Nephron progenitor cell (in vitro differentiated cells): ENCODE data around the gene RETN.
"Not testable (repeated sequence)": the region's sequence is repeated elsewhere in the genome, so short reads cannot be mapped to it uniquely, and the experiment has no call there.

Experiments
- DNase-seq: peaks from one replicate; pipeline ENCODE4 v3.0.0; 2021
- H3K27ac Mint-ChIP-seq: 2 replicates; pipeline ENCODE4 v1.8.0; 2021; ENCODE audit warnings: mild to moderate bottlenecking, moderate library complexity, mixed read lengths
- H3K27me3 Mint-ChIP-seq: 2 replicates; pipeline ENCODE4 v1.8.0; 2021; ENCODE audit warnings: mild to moderate bottlenecking, low read depth, mixed read lengths; ENCODE audit not compliant: poor library complexity
- H3K36me3 Mint-ChIP-seq: 2 replicates; pipeline ENCODE4 v1.8.0; 2021; ENCODE audit warnings: low read depth, mixed read lengths
- H3K4me1 Mint-ChIP-seq: 2 replicates; pipeline ENCODE4 v1.8.0; 2021; ENCODE audit warnings: mixed read lengths
- H3K4me3 Mint-ChIP-seq: 2 replicates; pipeline ENCODE4 v1.8.0; 2021; ENCODE audit warnings: mild to moderate bottlenecking, moderate library complexity, mixed read lengths
- H3K9me3 Mint-ChIP-seq: 2 replicates; pipeline ENCODE4 v1.8.0; 2021; ENCODE audit warnings: mild to moderate bottlenecking, moderate library complexity, mixed read lengths
- TF ChIP-seq, protein P1 (sequence below): fragments of 200-600 bp; sonication (generic); IDR thresholded peaks from 2 replicates; pipeline ENCODE4 v1.5.0; 2021; ENCODE audit warnings: antibody characterized with exemption

The RETN gene

GRCh38 chr19:7641290-7642276 lies 27.3 kb upstream of the RETN start:
- H3K4me3 Mint-ChIP-seq, result no peak overlapping the region
- H3K4me1 Mint-ChIP-seq, result no peaks in the 10 kb centered on the region
- peaks cover 15% of the 10 kb centered on the region for H3K27me3 Mint-ChIP-seq
- H3K36me3 Mint-ChIP-seq, result no peaks in the 10 kb centered on the region
- TF ChIP-seq, protein P1, sequence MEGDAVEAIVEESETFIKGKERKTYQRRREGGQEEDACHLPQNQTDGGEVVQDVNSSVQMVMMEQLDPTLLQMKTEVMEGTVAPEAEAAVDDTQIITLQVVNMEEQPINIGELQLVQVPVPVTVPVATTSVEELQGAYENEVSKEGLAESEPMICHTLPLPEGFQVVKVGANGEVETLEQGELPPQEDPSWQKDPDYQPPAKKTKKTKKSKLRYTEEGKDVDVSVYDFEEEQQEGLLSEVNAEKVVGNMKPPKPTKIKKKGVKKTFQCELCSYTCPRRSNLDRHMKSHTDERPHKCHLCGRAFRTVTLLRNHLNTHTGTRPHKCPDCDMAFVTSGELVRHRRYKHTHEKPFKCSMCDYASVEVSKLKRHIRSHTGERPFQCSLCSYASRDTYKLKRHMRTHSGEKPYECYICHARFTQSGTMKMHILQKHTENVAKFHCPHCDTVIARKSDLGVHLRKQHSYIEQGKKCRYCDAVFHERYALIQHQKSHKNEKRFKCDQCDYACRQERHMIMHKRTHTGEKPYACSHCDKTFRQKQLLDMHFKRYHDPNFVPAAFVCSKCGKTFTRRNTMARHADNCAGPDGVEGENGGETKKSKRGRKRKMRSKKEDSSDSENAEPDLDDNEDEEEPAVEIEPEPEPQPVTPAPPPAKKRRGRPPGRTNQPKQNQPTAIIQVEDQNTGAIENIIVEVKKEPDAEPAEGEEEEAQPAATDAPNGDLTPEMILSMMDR, result no peak
- DNase-seq, result no peak
- H3K27ac Mint-ChIP-seq, result no peak overlapping the region
- no peaks in the 10 kb centered on the region for H3K9me3 Mint-ChIP-seq

GRCh38 chr19:7642295-7643030 lies 26.4 kb upstream of the RETN start:
- TF ChIP-seq, protein P1, result no peak
- no peak overlapping the region for H3K4me3 Mint-ChIP-seq
- peaks cover 10% of the 10 kb centered on the region for H3K27me3 Mint-ChIP-seq
- no peaks in the 10 kb centered on the region for H3K4me1 Mint-ChIP-seq
- H3K9me3 Mint-ChIP-seq, result no peaks in the 10 kb centered on the region
- H3K36me3 Mint-ChIP-seq, result no peaks in the 10 kb centered on the region
- no peak overlapping the region for H3K27ac Mint-ChIP-seq
- DNase-seq, result no peak

DNA sequence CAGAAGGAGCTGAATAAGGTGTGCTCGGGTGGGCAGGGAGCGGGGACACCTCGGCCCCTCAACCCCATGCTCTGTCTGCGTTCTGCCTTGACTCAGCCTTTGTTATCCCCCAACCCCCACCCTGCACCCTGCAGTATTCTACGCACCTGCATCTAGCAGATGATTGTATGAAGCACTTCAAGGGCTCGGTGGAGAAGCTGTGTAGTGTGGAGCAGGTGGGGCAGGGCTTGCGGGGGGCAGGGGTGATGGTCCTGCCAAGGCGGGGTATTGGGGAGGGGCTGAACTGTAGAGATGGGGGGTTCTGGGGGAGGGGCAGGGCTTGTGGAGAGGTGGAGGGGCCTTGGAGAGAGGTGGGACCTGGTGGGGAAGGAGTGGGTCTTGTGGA lies 25.8 kb upstream of the RETN start:
- Mint-ChIP-seq H3K4me1 (no peaks in the 10 kb centered on the region), H3K27ac (no peak overlapping the region), H3K27me3 (peaks cover 10% of the 10 kb centered on the region), H3K36me3 (no peaks in the 10 kb centered on the region), H3K9me3 (no peaks in the 10 kb centered on the region), H3K4me3 (no peak overlapping the region)
- TF ChIP-seq, protein P1, result no peak
- DNase-seq, result no peak

- H3K4me1 Mint-ChIP-seq, H3K9me3 Mint-ChIP-seq, H3K4me3 Mint-ChIP-seq, H3K36me3 Mint-ChIP-seq, H3K27ac Mint-ChIP-seq, DNase-seq: not testable (repeated sequence)
- peaks cover 12% of the 10 kb centered on the region for H3K27me3 Mint-ChIP-seq
These were observed 25.0 kb upstream of the RETN start for GRCh38 chr19:7643629-7644549.

DNA sequence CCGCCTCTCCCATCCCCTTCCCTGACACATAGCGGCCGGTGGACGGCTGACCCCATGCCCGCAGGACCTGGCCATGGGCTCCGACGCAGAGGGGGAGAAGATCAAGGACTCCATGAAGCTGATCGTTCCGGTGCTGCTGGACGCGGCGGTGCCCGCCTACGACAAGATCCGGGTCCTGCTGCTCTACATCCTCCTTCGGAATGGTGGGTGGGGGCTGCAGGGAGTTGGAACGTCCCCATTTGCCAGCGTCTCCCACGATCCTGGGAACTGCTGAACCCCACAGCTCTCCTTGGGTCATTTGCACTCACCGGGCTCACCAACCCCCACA lies 24.3 kb upstream of the RETN start:
- H3K27ac Mint-ChIP-seq, result no peak overlapping the region
- no peaks in the 10 kb centered on the region for H3K36me3 Mint-ChIP-seq
- no peak for DNase-seq
- TF ChIP-seq, protein P1, result no peak
- H3K9me3 Mint-ChIP-seq, result no peaks in the 10 kb centered on the region
- no peak overlapping the region for H3K4me3 Mint-ChIP-seq
- peaks cover 10% of the 10 kb centered on the region for H3K27me3 Mint-ChIP-seq
- H3K4me1 Mint-ChIP-seq, result no peaks in the 10 kb centered on the region

GRCh38 chr19:7645163-7645562 lies 23.7 kb upstream of the RETN start:
- no peaks in the 10 kb centered on the region for H3K4me1 Mint-ChIP-seq
- no peak for DNase-seq
- no peaks in the 10 kb centered on the region for H3K9me3 Mint-ChIP-seq
- H3K36me3 Mint-ChIP-seq, result no peaks in the 10 kb centered on the region
- H3K27me3 Mint-ChIP-seq, result peaks cover 10% of the 10 kb centered on the region
- no peak overlapping the region for H3K4me3 Mint-ChIP-seq
- no peak overlapping the region for H3K27ac Mint-ChIP-seq
- TF ChIP-seq, protein P1, result no peak
